ENCODE measurements around the gene KBTBD12.

DNA sequence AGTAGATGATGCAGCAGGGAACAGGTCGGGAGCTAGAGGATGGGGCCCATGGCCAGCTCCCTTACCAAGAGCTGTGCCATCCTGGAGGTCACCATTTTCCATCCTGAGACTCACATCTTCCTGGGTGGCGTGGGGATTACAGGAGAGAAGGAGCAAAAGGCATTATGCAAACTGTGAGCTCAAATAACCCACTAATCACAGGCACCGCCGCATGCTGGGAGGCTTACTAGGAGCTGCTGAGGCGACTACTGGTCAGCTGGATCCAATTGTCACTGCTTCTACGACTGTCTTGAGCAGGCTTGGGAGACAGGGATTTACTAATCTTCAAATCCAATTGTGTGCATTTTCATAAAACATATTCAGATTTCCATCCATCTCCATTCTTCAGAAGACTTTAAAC lies 12.5 kb upstream of the KBTBD12 start:
- TF ChIP-seq, protein P1, sequence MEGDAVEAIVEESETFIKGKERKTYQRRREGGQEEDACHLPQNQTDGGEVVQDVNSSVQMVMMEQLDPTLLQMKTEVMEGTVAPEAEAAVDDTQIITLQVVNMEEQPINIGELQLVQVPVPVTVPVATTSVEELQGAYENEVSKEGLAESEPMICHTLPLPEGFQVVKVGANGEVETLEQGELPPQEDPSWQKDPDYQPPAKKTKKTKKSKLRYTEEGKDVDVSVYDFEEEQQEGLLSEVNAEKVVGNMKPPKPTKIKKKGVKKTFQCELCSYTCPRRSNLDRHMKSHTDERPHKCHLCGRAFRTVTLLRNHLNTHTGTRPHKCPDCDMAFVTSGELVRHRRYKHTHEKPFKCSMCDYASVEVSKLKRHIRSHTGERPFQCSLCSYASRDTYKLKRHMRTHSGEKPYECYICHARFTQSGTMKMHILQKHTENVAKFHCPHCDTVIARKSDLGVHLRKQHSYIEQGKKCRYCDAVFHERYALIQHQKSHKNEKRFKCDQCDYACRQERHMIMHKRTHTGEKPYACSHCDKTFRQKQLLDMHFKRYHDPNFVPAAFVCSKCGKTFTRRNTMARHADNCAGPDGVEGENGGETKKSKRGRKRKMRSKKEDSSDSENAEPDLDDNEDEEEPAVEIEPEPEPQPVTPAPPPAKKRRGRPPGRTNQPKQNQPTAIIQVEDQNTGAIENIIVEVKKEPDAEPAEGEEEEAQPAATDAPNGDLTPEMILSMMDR (IDR thresholded peaks at IDR 0.05) = no peak
- TF ChIP-seq POLR2A (IDR thresholded peaks at IDR 0.05) = no peak

Data from tibial nerve (tissue), 3 donors.